Measurements from ENCODE around the gene SOX6.

The SOX6 gene

GRCh38 chr11:16242806-16243205, 113.5 kb downstream of the SOX6 start:
- H3K9ac ChIP-seq (ENCODE audit: low read length), result no peak overlapping the region
- H4K20me1 ChIP-seq (ENCODE audit: insufficient read depth, low read length), result no peaks in the 10 kb centered on the region
- H3K4me2 ChIP-seq (ENCODE audit: low read length), result peak overlapping the region; percentile 29
- no peaks in the 10 kb centered on the region for H3K27me3 ChIP-seq (ENCODE audit: low read depth, low read length)
- H3K79me2 ChIP-seq (ENCODE audit: low read length), result no peaks in the 10 kb centered on the region
- no peak overlapping the region for H3K27ac ChIP-seq (ENCODE audit: low read length)
- H3K4me3 ChIP-seq (ENCODE audit: low read length), result no peak overlapping the region
- H2AFZ ChIP-seq (ENCODE audit: low read depth, low read length), result no peak overlapping the region
- peaks cover 12% of the 10 kb centered on the region; the same call in 1 of the 2 replicates for H3K9me3 ChIP-seq (ENCODE audit: insufficient read depth, low read length)
- H3K4me1 ChIP-seq (ENCODE audit: low read length), result peaks cover 22% of the 10 kb centered on the region
- TF ChIP-seq CTCF (IDR thresholded peaks at IDR 0.05; ENCODE audit: low read depth, low read length) (no peak), EZH2phosphoT487 (IDR thresholded peaks at IDR 0.05; ENCODE audit: low read depth) (no peak)
- H3K36me3 ChIP-seq (replicated peaks; ENCODE audit: low read depth, low read length), result no peaks in the 10 kb centered on the region

- no peak for TF ChIP-seq CTCF (IDR thresholded peaks at IDR 0.05; ENCODE audit: low read depth, low read length)
- no peak for TF ChIP-seq EZH2phosphoT487 (IDR thresholded peaks at IDR 0.05; ENCODE audit: low read depth)
- Histone ChIP-seq H3K36me3 (replicated peaks; ENCODE audit: low read depth, low read length) (no peaks in the 10 kb centered on the region), H4K20me1 (ENCODE audit: insufficient read depth, low read length) (no peaks in the 10 kb centered on the region), H3K4me2 (ENCODE audit: low read length) (no peak overlapping the region), H3K9ac (ENCODE audit: low read length) (no peak overlapping the region), H3K9me3 (ENCODE audit: insufficient read depth, low read length) (peaks cover 4% of the 10 kb centered on the region; the same call in 1 of the 2 replicates), H3K27me3 (ENCODE audit: low read depth, low read length) (no peaks in the 10 kb centered on the region), H3K27ac (ENCODE audit: low read length) (no peak overlapping the region), H3K4me1 (ENCODE audit: low read length) (peaks cover 22% of the 10 kb centered on the region), H2AFZ (ENCODE audit: low read depth, low read length) (no peak overlapping the region), H3K4me3 (ENCODE audit: low read length) (no peak overlapping the region), H3K79me2 (ENCODE audit: low read length) (no peaks in the 10 kb centered on the region)
These were observed 115.7 kb downstream of the SOX6 start for GRCh38 chr11:16240687-16241086.

GRCh38 chr11:16239141-16240105, 116.9 kb downstream of the SOX6 start:
- Histone ChIP-seq H2AFZ (ENCODE audit: low read depth, low read length) (no peak overlapping the region), H3K27ac (ENCODE audit: low read length) (no peak overlapping the region), H3K79me2 (ENCODE audit: low read length) (no peaks in the 10 kb centered on the region), H3K4me1 (ENCODE audit: low read length) (peaks cover 22% of the 10 kb centered on the region), H3K9ac (ENCODE audit: low read length) (no peak overlapping the region), H3K27me3 (ENCODE audit: low read depth, low read length) (no peaks in the 10 kb centered on the region), H3K4me3 (ENCODE audit: low read length) (no peak overlapping the region), H3K9me3 (ENCODE audit: insufficient read depth, low read length) (no peaks in the 10 kb centered on the region), H3K4me2 (ENCODE audit: low read length) (no peak overlapping the region), H4K20me1 (ENCODE audit: insufficient read depth, low read length) (no peaks in the 10 kb centered on the region), H3K36me3 (replicated peaks; ENCODE audit: low read depth, low read length) (no peaks in the 10 kb centered on the region)
- TF ChIP-seq EZH2phosphoT487 (IDR thresholded peaks at IDR 0.05; ENCODE audit: low read depth) (no peak), CTCF (IDR thresholded peaks at IDR 0.05; ENCODE audit: low read depth, low read length) (no peak)

GRCh38 chr11:16226245-16226644, 130.1 kb downstream of the SOX6 start:
- Histone ChIP-seq H3K4me1 (ENCODE audit: low read length) (peaks cover 8% of the 10 kb centered on the region), H3K4me3 (ENCODE audit: low read length) (no peak overlapping the region), H3K27me3 (ENCODE audit: low read depth, low read length) (no peaks in the 10 kb centered on the region), H3K9me3 (ENCODE audit: insufficient read depth, low read length) (no peaks in the 10 kb centered on the region), H3K27ac (ENCODE audit: low read length) (no peak overlapping the region), H3K79me2 (ENCODE audit: low read length) (no peaks in the 10 kb centered on the region), H3K36me3 (replicated peaks; ENCODE audit: low read depth, low read length) (no peaks in the 10 kb centered on the region), H2AFZ (ENCODE audit: low read depth, low read length) (no peak overlapping the region), H3K4me2 (ENCODE audit: low read length) (no peak overlapping the region), H4K20me1 (ENCODE audit: insufficient read depth, low read length) (no peaks in the 10 kb centered on the region), H3K9ac (ENCODE audit: low read length) (no peak overlapping the region)
- TF ChIP-seq CTCF (IDR thresholded peaks at IDR 0.05; ENCODE audit: low read depth, low read length), result no peak
- TF ChIP-seq EZH2phosphoT487 (IDR thresholded peaks at IDR 0.05; ENCODE audit: low read depth), result no peak
